ENCODE results near the gene NFASC.

DNA sequence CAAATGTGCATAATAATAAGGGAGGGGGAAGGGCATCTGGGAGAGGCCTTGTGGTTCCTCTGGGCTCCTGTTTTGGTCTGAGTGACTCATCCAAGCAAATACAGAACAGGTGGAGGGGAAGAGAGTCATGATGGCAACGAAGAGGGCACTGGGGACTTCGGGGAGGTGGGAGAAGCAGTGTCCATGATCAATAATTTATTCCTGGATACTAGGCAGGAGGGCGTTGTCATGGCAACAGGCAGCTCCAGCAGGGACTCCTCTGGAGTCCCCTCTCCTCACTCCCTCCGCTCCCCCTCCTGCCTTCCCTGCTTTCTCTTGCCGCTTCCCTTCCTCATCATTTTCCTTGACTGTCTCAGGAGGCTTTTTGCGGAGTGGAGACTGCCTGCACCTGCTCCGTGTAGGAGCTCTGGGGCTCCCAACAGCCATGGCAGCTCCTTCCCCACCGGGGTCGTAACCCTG is 12.3 kb upstream of the NFASC start:
- TF ChIP-seq, protein P1, sequence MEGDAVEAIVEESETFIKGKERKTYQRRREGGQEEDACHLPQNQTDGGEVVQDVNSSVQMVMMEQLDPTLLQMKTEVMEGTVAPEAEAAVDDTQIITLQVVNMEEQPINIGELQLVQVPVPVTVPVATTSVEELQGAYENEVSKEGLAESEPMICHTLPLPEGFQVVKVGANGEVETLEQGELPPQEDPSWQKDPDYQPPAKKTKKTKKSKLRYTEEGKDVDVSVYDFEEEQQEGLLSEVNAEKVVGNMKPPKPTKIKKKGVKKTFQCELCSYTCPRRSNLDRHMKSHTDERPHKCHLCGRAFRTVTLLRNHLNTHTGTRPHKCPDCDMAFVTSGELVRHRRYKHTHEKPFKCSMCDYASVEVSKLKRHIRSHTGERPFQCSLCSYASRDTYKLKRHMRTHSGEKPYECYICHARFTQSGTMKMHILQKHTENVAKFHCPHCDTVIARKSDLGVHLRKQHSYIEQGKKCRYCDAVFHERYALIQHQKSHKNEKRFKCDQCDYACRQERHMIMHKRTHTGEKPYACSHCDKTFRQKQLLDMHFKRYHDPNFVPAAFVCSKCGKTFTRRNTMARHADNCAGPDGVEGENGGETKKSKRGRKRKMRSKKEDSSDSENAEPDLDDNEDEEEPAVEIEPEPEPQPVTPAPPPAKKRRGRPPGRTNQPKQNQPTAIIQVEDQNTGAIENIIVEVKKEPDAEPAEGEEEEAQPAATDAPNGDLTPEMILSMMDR (IDR thresholded peaks at IDR 0.05; ENCODE audit: extremely low read depth in 1 of 2, insufficient read depth in 1 of 2, low read depth in 1 of 2, low read length in 2 of 2) = no peak
- TF ChIP-seq EZH2 (IDR thresholded peaks at IDR 0.05; ENCODE audit: borderline replicate concordance, low read depth, low read length, severe bottlenecking) = no peak
- no peak for TF ChIP-seq POLR2AphosphoS5 (IDR thresholded peaks at IDR 0.05; ENCODE audit: insufficient read depth, low read depth, low read length)
- no peak for TF ChIP-seq POLR2A (IDR thresholded peaks at IDR 0.05; ENCODE audit: low read depth, low read length)
- TF ChIP-seq, protein P2, sequence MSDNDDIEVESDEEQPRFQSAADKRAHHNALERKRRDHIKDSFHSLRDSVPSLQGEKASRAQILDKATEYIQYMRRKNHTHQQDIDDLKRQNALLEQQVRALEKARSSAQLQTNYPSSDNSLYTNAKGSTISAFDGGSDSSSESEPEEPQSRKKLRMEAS (IDR thresholded peaks at IDR 0.05; ENCODE audit: insufficient read depth, insufficient read length) = no peak
- no peak for TF ChIP-seq MYC (IDR thresholded peaks at IDR 0.05; ENCODE audit: low read depth, low read length)
- TF ChIP-seq JUN (IDR thresholded peaks at IDR 0.05; ENCODE audit: borderline replicate concordance, insufficient read depth, insufficient read length, low read depth) = no peak
